CD4-positive, CD25-positive, alpha-beta regulatory T cell (primary cell): Measurements from ENCODE around the gene FOXJ3. TPM values are rescaled to one million over a fixed set of nuclear protein-coding genes. Genes with fewer than 3 reads are reported as not detected.

Source experiments
- ATAC-seq, 2 donors: fragments of 150-1000 bp; cut with Tn5 transposase; one replicate each; pipeline ENCODE4 v1.10.0; 2021; ENCODE audit warnings: low read depth in 2 of 2, moderate number of reproducible peaks in 2 of 2, moderate library complexity in 1 of 2
- DNase-seq, 3 donors: peaks; one replicate each; pipeline versions ENCODE4 v3.0.0 to v3.0.0-alpha.2; 2012 to 2022; ENCODE audit warnings: mixed read lengths in 1 of 3
- H3K27ac ChIP-seq: one replicate; pipeline ENCODE4 v1.7.0; 2013; ENCODE audit warnings: mild to moderate bottlenecking, low read length; ENCODE audit not compliant: insufficient read depth, poor library complexity, severe bottlenecking
- H3K27me3 ChIP-seq: one replicate; pipeline ENCODE4 v1.7.0; 2013; ENCODE audit warnings: low read length; ENCODE audit not compliant: control insufficient read depth, insufficient read depth
- H3K36me3 ChIP-seq: one replicate; pipeline ENCODE4 v1.7.0; 2013; ENCODE audit warnings: mild to moderate bottlenecking, low read length, moderate library complexity; ENCODE audit not compliant: control insufficient read depth, insufficient read depth
- H3K4me1 ChIP-seq: 2 replicates; pipeline ENCODE4 v1.7.0; 2013; ENCODE audit warnings: mild to moderate bottlenecking, low read length; ENCODE audit not compliant: insufficient read depth, control insufficient read depth, poor library complexity, severe bottlenecking
- H3K4me3 ChIP-seq: one replicate; pipeline ENCODE4 v1.7.0; 2013; ENCODE audit warnings: low read depth, mild to moderate bottlenecking, low read length, moderate library complexity
- H3K9me3 ChIP-seq, 2 experiments: 1 replicate in 1 of 2; 2 replicates in 1 of 2; pipeline ENCODE4 v1.7.0; 2013; ENCODE audit warnings: low read length in 2 of 2, mild to moderate bottlenecking in 1 of 2, moderate library complexity in 1 of 2; ENCODE audit not compliant: control insufficient read depth in 2 of 2
- H3K27ac Mint-ChIP-seq, 3 donors: one replicate each; pipeline ENCODE4 v1.8.0; 2020 to 2022; ENCODE audit warnings: mild to moderate bottlenecking in 3 of 3, mixed read lengths in 3 of 3, moderate library complexity in 2 of 3
- H3K27me3 Mint-ChIP-seq: one replicate; pipeline ENCODE4 v1.8.0; 2022; ENCODE audit warnings: mild to moderate bottlenecking, mixed read lengths
- H3K36me3 Mint-ChIP-seq: one replicate; pipeline ENCODE4 v1.8.0; 2020; ENCODE audit warnings: mixed read lengths
- H3K4me1 Mint-ChIP-seq, 4 donors: one replicate each; pipeline ENCODE4 v1.8.0; 2020 to 2022; ENCODE audit warnings: mixed read lengths in 4 of 4, mild to moderate bottlenecking in 1 of 4
- H3K4me3 Mint-ChIP-seq, 4 donors: one replicate each; pipeline ENCODE4 v1.8.0; 2020 to 2022; ENCODE audit warnings: mild to moderate bottlenecking in 4 of 4, mixed read lengths in 4 of 4, moderate library complexity in 3 of 4
- H3K9me3 Mint-ChIP-seq, 7 donors: one replicate each; pipeline ENCODE4 v1.8.0; 2020 to 2022; ENCODE audit warnings: mixed read lengths in 7 of 7, mild to moderate bottlenecking in 3 of 7, moderate library complexity in 2 of 7
- polyA plus RNA-seq, 4 donors: library from polyadenylated mRNA; unstranded; fragments of 300-500 nt; fragmentation: Illumina TruSeq; gene quantifications; one replicate each; pipeline ENCODE4 v1.2.3, GENCODE V29; 2021
- total RNA-seq: library from RNA; stranded (reverse); gene quantifications from one replicate; pipeline ENCODE4 v1.2.3, GENCODE V29; 2022

The FOXJ3 gene
- total and polyA plus RNA-seq, 5 donors from 2014 or later, result 21.0 to 68.6 (median 37.1) TPM

- H3K4me1 ChIP-seq, result peaks cover 18% of the 10 kb centered on the region
- Mint-ChIP-seq H3K4me3 (no peak overlapping the region), H3K9me3 (no peaks in the 10 kb centered on the region), H3K27ac (peak overlapping the region in 2 of 3 donors; percentile 17 to 58), H3K4me1 (peaks cover 65 to 89% (median 79%) of the 10 kb centered on the region in 4 donors), H3K36me3 (peaks cover 7% of the 10 kb centered on the region), H3K27me3 (no peaks in the 10 kb centered on the region)
- H3K4me3 ChIP-seq, result no peak overlapping the region
- no peak for DNase-seq
- H3K27ac ChIP-seq, result no peak overlapping the region
- no peak for ATAC-seq
- H3K9me3 ChIP-seq, result no peaks in the 10 kb centered on the region
- H3K36me3 ChIP-seq, result no peaks in the 10 kb centered on the region
- H3K27me3 ChIP-seq, result no peaks in the 10 kb centered on the region
These were observed 18.7 kb downstream of the FOXJ3 start for GRCh38 chr1:42316292-42316691.

DNA sequence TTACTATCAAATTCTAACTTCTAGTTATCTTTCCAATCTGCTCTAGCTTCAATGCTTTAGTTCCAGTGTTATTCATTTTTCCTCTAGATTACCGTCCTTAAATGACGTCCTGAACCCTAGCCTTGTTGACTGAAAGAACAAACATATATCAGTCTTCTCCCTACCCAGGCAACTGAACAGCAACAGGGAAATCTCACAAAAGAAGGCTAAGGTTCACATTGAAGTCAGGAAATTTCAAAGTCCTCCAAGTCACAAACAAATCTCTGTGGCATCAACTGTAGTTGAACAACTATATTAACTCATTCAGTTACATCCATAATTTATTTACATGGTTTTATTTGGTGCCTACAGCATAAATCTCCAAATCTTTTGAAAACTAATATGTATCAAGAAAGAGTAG lies 19.5 kb downstream of the FOXJ3 start:
- H3K4me1 ChIP-seq, result peaks cover 14% of the 10 kb centered on the region
- peak overlapping the region in 1 of 4 donors; percentile 13 for H3K4me3 Mint-ChIP-seq

GRCh38 chr1:42313970-42314369 lies 21.1 kb downstream of the FOXJ3 start:
- Mint-ChIP-seq H3K4me1 (peaks cover 54 to 78% (median 69%) of the 10 kb centered on the region in 4 donors), H3K27ac (peak overlapping the region in 1 of 3 donors; percentile 34), H3K9me3 (no peaks in the 10 kb centered on the region), H3K4me3 (no peak overlapping the region), H3K27me3 (no peaks in the 10 kb centered on the region), H3K36me3 (peaks cover 21% of the 10 kb centered on the region)
- H3K4me3 ChIP-seq, result no peak overlapping the region
- H3K27ac ChIP-seq, result no peak overlapping the region
- ATAC-seq (no peak), DNase-seq (no peak)
- no peaks in the 10 kb centered on the region for H3K36me3 ChIP-seq
- no peaks in the 10 kb centered on the region for H3K27me3 ChIP-seq
- no peaks in the 10 kb centered on the region for H3K4me1 ChIP-seq
- H3K9me3 ChIP-seq, result no peaks in the 10 kb centered on the region

More for the DNA sequence above, 19.5 kb downstream of the FOXJ3 start:
- DNase-seq, result no peak
- Histone ChIP-seq H3K4me3 (no peak overlapping the region), H3K27me3 (no peaks in the 10 kb centered on the region), H3K9me3 (no peaks in the 10 kb centered on the region), H3K36me3 (no peaks in the 10 kb centered on the region), H3K27ac (no peak overlapping the region)
- no peak overlapping the region for H3K27ac Mint-ChIP-seq
- H3K4me1 Mint-ChIP-seq, result peaks cover 62 to 88% (median 76%) of the 10 kb centered on the region in 4 donors
- H3K36me3 Mint-ChIP-seq, result peaks cover 14% of the 10 kb centered on the region
- ATAC-seq, result no peak
- no peaks in the 10 kb centered on the region for H3K27me3 Mint-ChIP-seq
- H3K9me3 Mint-ChIP-seq, result no peaks in the 10 kb centered on the region

- Mint-ChIP-seq H3K9me3 (no peaks in the 10 kb centered on the region), H3K4me1 (peaks cover 58 to 78% (median 63%) of the 10 kb centered on the region in 4 donors), H3K27me3 (no peaks in the 10 kb centered on the region), H3K27ac (peak overlapping the region in 1 of 3 donors; percentile 34), H3K4me3 (no peak overlapping the region), H3K36me3 (peaks cover 25% of the 10 kb centered on the region)
- H3K36me3 ChIP-seq, result peaks cover 3% of the 10 kb centered on the region
- H3K9me3 ChIP-seq, result no peaks in the 10 kb centered on the region
- DNase-seq (no peak), ATAC-seq (no peak)
- no peaks in the 10 kb centered on the region for H3K27me3 ChIP-seq
- no peak overlapping the region for H3K4me3 ChIP-seq
- no peak overlapping the region for H3K27ac ChIP-seq
- no peaks in the 10 kb centered on the region for H3K4me1 ChIP-seq
These were observed 22.3 kb downstream of the FOXJ3 start for GRCh38 chr1:42312576-42313212.

GRCh38 chr1:42311897-42312296 lies 23.1 kb downstream of the FOXJ3 start:
- ATAC-seq, result no peak
- peaks cover 25% of the 10 kb centered on the region for H3K36me3 Mint-ChIP-seq
- H3K4me1 Mint-ChIP-seq, result peaks cover 54 to 72% (median 59%) of the 10 kb centered on the region in 4 donors
- H3K36me3 ChIP-seq, result peaks cover 3% of the 10 kb centered on the region
- DNase-seq, result no peak
- H3K4me3 ChIP-seq, result no peak overlapping the region
- H3K9me3 Mint-ChIP-seq, result no peaks in the 10 kb centered on the region
- H3K27me3 Mint-ChIP-seq, result no peaks in the 10 kb centered on the region
- H3K27ac ChIP-seq, result no peak overlapping the region
- no peaks in the 10 kb centered on the region for H3K27me3 ChIP-seq
- no peak overlapping the region for H3K4me3 Mint-ChIP-seq
- no peaks in the 10 kb centered on the region for H3K4me1 ChIP-seq
- no peaks in the 10 kb centered on the region for H3K9me3 ChIP-seq
- H3K27ac Mint-ChIP-seq, result no peak overlapping the region

DNA sequence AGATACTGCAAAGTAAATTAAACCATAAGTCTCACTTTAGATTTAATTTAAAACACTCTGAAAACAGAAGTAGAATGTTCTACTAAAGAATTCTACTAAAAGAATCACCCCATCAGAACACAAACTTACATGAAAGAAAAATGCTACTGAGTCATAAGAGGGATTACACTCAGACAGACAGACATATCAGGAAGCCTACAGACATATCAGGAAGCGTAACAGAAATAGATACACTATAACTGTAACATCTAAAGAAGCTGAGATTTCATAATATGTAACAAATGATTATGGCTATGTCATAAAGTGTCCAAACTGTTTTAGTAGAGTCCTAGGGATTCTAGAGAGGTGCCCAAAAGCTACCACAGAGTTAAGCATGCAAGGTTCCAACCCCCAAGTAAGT lies 23.9 kb downstream of the FOXJ3 start:
- no peaks in the 10 kb centered on the region for H3K9me3 ChIP-seq
- Mint-ChIP-seq H3K36me3 (peaks cover 25% of the 10 kb centered on the region), H3K4me3 (no peak overlapping the region), H3K27me3 (no peaks in the 10 kb centered on the region), H3K4me1 (peaks cover 54 to 69% (median 58%) of the 10 kb centered on the region in 4 donors), H3K9me3 (no peaks in the 10 kb centered on the region), H3K27ac (peak overlapping the region in 2 of 3 donors; percentile 6 to 8)
- H3K27me3 ChIP-seq, result no peaks in the 10 kb centered on the region
- no peak overlapping the region for H3K27ac ChIP-seq
- peaks cover 3% of the 10 kb centered on the region for H3K36me3 ChIP-seq
- DNase-seq (no peak), ATAC-seq (no peak)
- H3K4me3 ChIP-seq, result no peak overlapping the region
- no peaks in the 10 kb centered on the region for H3K4me1 ChIP-seq

GRCh38 chr1:42306977-42307376 lies 28.1 kb downstream of the FOXJ3 start:
- Histone ChIP-seq H3K9me3 (peaks cover under 1 to 3% of the 10 kb centered on the region in 2 experiments), H3K27ac (no peak overlapping the region), H3K27me3 (no peaks in the 10 kb centered on the region), H3K4me1 (no peaks in the 10 kb centered on the region), H3K4me3 (no peak overlapping the region), H3K36me3 (peaks cover 9% of the 10 kb centered on the region)
- no peaks in the 10 kb centered on the region for H3K27me3 Mint-ChIP-seq
- peaks cover 52% of the 10 kb centered on the region for H3K36me3 Mint-ChIP-seq
- peak overlapping the region in 1 of 3 donors; percentile 42 for H3K27ac Mint-ChIP-seq
- DNase-seq, result no peak
- no peak for ATAC-seq
- H3K4me1 Mint-ChIP-seq, result peaks cover 31 to 45% (median 42%) of the 10 kb centered on the region in 4 donors
- peak overlapping the region in 1 of 4 donors; percentile 7 for H3K4me3 Mint-ChIP-seq
- peaks cover 0 to 12% (median 6%) of the 10 kb centered on the region in 7 donors for H3K9me3 Mint-ChIP-seq

GRCh38 chr1:42305639-42306038 lies 29.4 kb downstream of the FOXJ3 start:
- peaks cover 27 to 42% (median 36%) of the 10 kb centered on the region in 4 donors for H3K4me1 Mint-ChIP-seq
- peak overlapping the region in 1 of 3 donors; percentile 16 for H3K27ac Mint-ChIP-seq
- Histone ChIP-seq H3K4me3 (no peak overlapping the region), H3K36me3 (peaks cover 12% of the 10 kb centered on the region), H3K9me3 (peaks cover 6 to 8% of the 10 kb centered on the region in 2 experiments), H3K4me1 (no peaks in the 10 kb centered on the region), H3K27me3 (no peaks in the 10 kb centered on the region), H3K27ac (no peak overlapping the region)
- DNase-seq (no peak), ATAC-seq (no peak)
- peaks cover 0 to 19% (median 7%) of the 10 kb centered on the region in 7 donors for H3K9me3 Mint-ChIP-seq
- H3K36me3 Mint-ChIP-seq, result peaks cover 52% of the 10 kb centered on the region
- no peaks in the 10 kb centered on the region for H3K27me3 Mint-ChIP-seq
- no peak overlapping the region for H3K4me3 Mint-ChIP-seq
